Gastroesophageal sphincter (tissue), 4 donors: ENCODE results near the gene TMEM50B. TPM values are rescaled to one million over a fixed set of nuclear protein-coding genes. Genes with fewer than 3 reads are reported as not detected.
"Not testable (repeated sequence)": the region's sequence is repeated elsewhere in the genome, so short reads cannot be mapped to it uniquely, and the experiment has no call there.

ENCODE experiments used
- ATAC-seq: fragments of 150-250 bp; one replicate; pipeline ENCODE4 v1.9.1; 2016; ENCODE audit warnings: mild to moderate bottlenecking, moderate library complexity
- H3K27ac ChIP-seq, 4 donors: fragments of 200-600 bp; sonication (generic) in 3 of 4; 1 replicate in 3 of 4; 2 replicates in 1 of 4; pipeline ENCODE4 v1.5.1; 2016 to 2019
- H3K27me3 ChIP-seq: fragments of 200-600 bp; sonication (generic); one replicate; pipeline ENCODE4 v1.5.1; 2019
- H3K36me3 ChIP-seq, 2 donors: fragments of 200-600 bp; sonication (generic); one replicate each; pipeline ENCODE4 v1.5.1; 2019; ENCODE audit warnings: control low read depth in 1 of 2
- H3K4me1 ChIP-seq, 3 donors: fragments of 200-600 bp; sonication (generic); 1 replicate in 2 of 3; 2 replicates in 1 of 3; pipeline ENCODE4 v1.5.1; 2016 to 2019; ENCODE audit warnings: control low read depth in 2 of 3
- H3K4me3 ChIP-seq, 2 donors: fragments of 200-600 bp; sonication (generic); one replicate each; pipeline ENCODE4 v1.5.1; 2019; ENCODE audit warnings: mild to moderate bottlenecking in 1 of 2, moderate library complexity in 1 of 2
- H3K9me3 ChIP-seq, 3 donors: fragments of 200-600 bp; sonication (generic); one replicate each; pipeline ENCODE4 v1.5.1; 2017 to 2019; ENCODE audit warnings: control low read depth in 2 of 3
- EP300 ChIP-seq: sonication (generic); formaldehyde crosslinking; IDR thresholded peaks from one replicate; pipeline ENCODE4 v1.6.1; 2017; ENCODE audit warnings: antibody characterized with exemption, mild to moderate bottlenecking
- POLR2A ChIP-seq, 2 donors: fragments of 450-650 bp; IDR thresholded peaks; one replicate each; pipeline ENCODE4 v1.6.1; 2017; ENCODE audit warnings: antibody characterized with exemption in 2 of 2, mild to moderate bottlenecking in 2 of 2, moderate library complexity in 1 of 2
- POLR2AphosphoS5 ChIP-seq: sonication (generic); formaldehyde crosslinking; IDR thresholded peaks from one replicate; pipeline ENCODE4 v1.6.1; 2017; ENCODE audit warnings: antibody characterized with exemption
- WGBS, 2 donors: methylation state at CpG; one replicate each; pipeline ENCODE4 v1.1.5; 2018; ENCODE audit warnings: low coverage in 1 of 2; 5-methylcytosine and 5-hydroxymethylcytosine counted together
- total RNA-seq, 4 donors: library from RNA; depleted of rRNA; stranded (reverse); fragments of >200 nt; gene quantifications; one replicate each; pipeline ENCODE4 v1.1.0, GENCODE V29; 2016
- TF ChIP-seq, protein P1 (sequence below), 4 experiments: fragments of 200-600 bp in 2 of 4; fragments of 450-650 bp in 2 of 4; sonication (generic) in 1 of 4; IDR thresholded peaks; one replicate each; pipeline ENCODE4 v1.5.1; 2017 to 2019; ENCODE audit warnings: antibody characterized with exemption in 4 of 4, mild to moderate bottlenecking in 2 of 4, moderate library complexity in 2 of 4

The TMEM50B gene
- total RNA-seq, 4 donors from 2014 or later: 56.4 to 175 (median 90.0) TPM

DNA sequence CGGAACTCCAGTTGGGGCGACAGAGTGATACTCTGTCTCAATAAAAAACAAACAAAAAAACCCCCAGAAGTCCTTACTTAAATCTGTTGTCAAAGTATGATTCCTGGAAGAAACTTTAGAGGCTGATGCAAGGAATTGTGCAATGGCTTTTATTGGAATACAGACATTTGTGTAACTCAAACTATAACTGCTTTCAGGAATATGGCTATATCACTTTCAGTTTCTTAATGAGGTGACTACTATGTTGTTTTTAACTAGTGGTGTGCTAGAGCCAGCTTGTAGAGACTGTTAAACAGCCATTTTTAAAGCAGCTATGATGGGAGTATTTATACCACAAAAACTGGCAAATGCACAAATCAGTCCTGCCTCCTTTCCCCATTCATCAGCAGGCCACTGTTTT is 34.5 kb upstream of the TMEM50B start:
- no peak overlapping the region for H3K27ac ChIP-seq
- no peaks in the 10 kb centered on the region for H3K9me3 ChIP-seq
- TF ChIP-seq EP300 (no peak), POLR2AphosphoS5 (no peak), POLR2A (IDR thresholded peaks at IDR 0.05) (no peak)
- TF ChIP-seq, protein P1, sequence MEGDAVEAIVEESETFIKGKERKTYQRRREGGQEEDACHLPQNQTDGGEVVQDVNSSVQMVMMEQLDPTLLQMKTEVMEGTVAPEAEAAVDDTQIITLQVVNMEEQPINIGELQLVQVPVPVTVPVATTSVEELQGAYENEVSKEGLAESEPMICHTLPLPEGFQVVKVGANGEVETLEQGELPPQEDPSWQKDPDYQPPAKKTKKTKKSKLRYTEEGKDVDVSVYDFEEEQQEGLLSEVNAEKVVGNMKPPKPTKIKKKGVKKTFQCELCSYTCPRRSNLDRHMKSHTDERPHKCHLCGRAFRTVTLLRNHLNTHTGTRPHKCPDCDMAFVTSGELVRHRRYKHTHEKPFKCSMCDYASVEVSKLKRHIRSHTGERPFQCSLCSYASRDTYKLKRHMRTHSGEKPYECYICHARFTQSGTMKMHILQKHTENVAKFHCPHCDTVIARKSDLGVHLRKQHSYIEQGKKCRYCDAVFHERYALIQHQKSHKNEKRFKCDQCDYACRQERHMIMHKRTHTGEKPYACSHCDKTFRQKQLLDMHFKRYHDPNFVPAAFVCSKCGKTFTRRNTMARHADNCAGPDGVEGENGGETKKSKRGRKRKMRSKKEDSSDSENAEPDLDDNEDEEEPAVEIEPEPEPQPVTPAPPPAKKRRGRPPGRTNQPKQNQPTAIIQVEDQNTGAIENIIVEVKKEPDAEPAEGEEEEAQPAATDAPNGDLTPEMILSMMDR (IDR thresholded peaks at IDR 0.05): no peak
- no peak overlapping the region for H3K4me3 ChIP-seq
- peaks cover 0 to 91% of the 10 kb centered on the region in 2 donors for H3K36me3 ChIP-seq
- no peaks in the 10 kb centered on the region for H3K27me3 ChIP-seq
- ATAC-seq: no peak
- H3K4me1 ChIP-seq: no peaks in the 10 kb centered on the region
- 81 to 100% methylated on average over 2 of the region's 2 CpGs for WGBS, 2 donors

DNA sequence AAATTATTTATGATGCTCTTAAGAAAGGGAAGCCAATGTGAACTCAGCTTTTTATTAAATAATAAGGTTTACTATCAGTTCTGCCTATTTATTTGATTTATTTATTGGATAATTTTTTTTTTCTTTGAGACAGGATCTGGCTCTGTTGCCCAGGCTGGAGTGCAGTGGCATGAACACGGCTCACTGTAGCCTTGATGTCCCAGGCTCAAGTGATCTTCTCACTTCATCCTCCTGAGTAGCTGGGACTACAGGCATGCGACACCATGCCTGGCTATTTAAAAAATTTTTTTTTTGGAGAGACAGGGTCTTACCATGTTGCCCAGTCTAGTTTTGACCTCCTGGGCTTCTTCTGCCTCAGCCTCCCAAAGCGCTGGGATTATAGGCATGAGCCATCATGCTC is 32.7 kb upstream of the TMEM50B start:
- ATAC-seq: no peak
- TF ChIP-seq POLR2AphosphoS5: no peak
- TF ChIP-seq EP300: no peak
- TF ChIP-seq, protein P1 (IDR thresholded peaks at IDR 0.05): no peak
- no peak for TF ChIP-seq POLR2A (IDR thresholded peaks at IDR 0.05)
- H3K4me1 ChIP-seq: no peaks in the 10 kb centered on the region
- no peak overlapping the region for H3K27ac ChIP-seq
- no peak overlapping the region for H3K4me3 ChIP-seq
- peaks cover 0 to 91% of the 10 kb centered on the region in 2 donors for H3K36me3 ChIP-seq
- H3K9me3 ChIP-seq: no peaks in the 10 kb centered on the region
- H3K27me3 ChIP-seq: no peaks in the 10 kb centered on the region
- 100% methylated on average over 2 to 3 of the region's 3 CpGs for WGBS, 2 donors

DNA sequence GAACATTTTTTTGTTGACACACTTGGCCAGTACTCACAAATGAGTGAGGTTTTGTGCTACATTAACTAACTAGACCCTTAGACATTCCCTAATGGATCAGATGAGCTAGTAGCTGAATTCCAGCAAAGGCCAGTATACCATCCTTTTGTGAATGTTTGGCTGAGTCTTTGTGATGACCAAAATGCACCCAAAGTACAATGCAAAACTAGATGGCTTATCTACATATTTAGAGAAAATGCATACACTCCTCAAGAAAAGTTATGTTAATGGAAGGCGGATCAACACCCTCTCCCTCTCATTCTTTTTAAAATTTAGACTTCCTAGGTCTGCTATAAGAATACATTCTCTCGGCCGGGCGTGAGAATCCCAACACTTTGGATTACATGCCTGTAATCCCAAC is 31.9 kb upstream of the TMEM50B start:
- Histone ChIP-seq H3K27me3 (no peaks in the 10 kb centered on the region), H3K36me3 (peaks cover 0 to 89% of the 10 kb centered on the region in 2 donors), H3K4me1 (no peaks in the 10 kb centered on the region), H3K9me3 (no peaks in the 10 kb centered on the region), H3K27ac (no peak overlapping the region), H3K4me3 (no peak overlapping the region)
- TF ChIP-seq POLR2A (IDR thresholded peaks at IDR 0.05) (no peak), EP300 (no peak), POLR2AphosphoS5 (no peak)
- TF ChIP-seq, protein P1 (IDR thresholded peaks at IDR 0.05): no peak
- no peak for ATAC-seq
- 96 to 100% methylated on average over 4 of the region's 4 CpGs for WGBS, 2 donors

DNA sequence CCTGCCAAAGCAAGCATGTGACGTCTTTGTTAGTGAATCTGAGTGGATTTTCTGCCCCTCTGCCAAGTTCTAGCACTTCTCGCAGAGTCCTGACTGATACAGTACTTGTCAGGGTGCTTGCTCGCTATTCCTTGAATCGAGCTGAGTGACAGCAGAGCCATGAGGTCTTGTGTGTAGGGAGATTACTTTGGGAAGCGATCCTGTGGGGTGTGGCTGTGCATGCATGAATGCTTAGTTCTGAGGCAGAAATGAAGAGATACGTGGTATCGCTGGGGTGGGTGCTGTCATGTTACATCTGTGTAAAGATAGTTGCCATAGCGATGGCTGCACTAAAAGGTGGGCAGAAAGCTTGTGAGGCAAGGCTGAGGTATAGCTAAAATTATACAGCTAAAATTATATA is 31.1 kb upstream of the TMEM50B start:
- no peak overlapping the region for H3K27ac ChIP-seq
- no peaks in the 10 kb centered on the region for H3K4me1 ChIP-seq
- ATAC-seq: no peak
- H3K27me3 ChIP-seq: no peaks in the 10 kb centered on the region
- peaks cover 0 to 85% of the 10 kb centered on the region in 2 donors for H3K36me3 ChIP-seq
- no peaks in the 10 kb centered on the region for H3K9me3 ChIP-seq
- TF ChIP-seq POLR2AphosphoS5 (no peak), EP300 (no peak), POLR2A (IDR thresholded peaks at IDR 0.05) (no peak)
- TF ChIP-seq, protein P1 (IDR thresholded peaks at IDR 0.05): no peak
- no peak overlapping the region for H3K4me3 ChIP-seq
- 86 to 90% methylated on average over 2 to 8 of the region's 8 CpGs for WGBS, 2 donors

DNA sequence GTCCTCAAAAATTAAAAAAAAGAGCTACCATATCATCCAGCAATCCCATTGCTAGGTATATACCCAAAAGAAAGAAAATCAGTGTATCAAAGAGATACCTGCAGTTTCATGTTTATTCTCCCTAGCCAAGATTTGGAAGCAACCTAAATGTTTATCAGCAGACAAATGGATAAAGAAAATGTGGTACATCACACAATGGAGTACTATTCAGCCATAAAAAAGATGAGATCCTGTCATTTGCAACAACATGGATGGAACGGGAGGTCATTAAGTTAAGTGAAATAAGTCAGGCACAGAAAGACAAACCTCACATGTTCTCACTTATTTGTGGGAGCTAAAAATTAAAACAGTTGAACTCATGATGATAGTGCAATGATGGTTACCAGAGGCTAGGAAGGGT is 27.2 kb upstream of the TMEM50B start:
- peaks cover 0 to 87% of the 10 kb centered on the region in 2 donors for H3K36me3 ChIP-seq
- 94 to 100% methylated on average over 1 of the region's 1 CpG for WGBS, 2 donors

More for the DNA sequence above, 27.2 kb upstream of the TMEM50B start:
- H3K9me3 ChIP-seq, H3K27me3 ChIP-seq, H3K4me1 ChIP-seq, ATAC-seq, H3K27ac ChIP-seq, H3K4me3 ChIP-seq: not testable (repeated sequence)
